ENCODE measurements around the gene FARS2.

DNA sequence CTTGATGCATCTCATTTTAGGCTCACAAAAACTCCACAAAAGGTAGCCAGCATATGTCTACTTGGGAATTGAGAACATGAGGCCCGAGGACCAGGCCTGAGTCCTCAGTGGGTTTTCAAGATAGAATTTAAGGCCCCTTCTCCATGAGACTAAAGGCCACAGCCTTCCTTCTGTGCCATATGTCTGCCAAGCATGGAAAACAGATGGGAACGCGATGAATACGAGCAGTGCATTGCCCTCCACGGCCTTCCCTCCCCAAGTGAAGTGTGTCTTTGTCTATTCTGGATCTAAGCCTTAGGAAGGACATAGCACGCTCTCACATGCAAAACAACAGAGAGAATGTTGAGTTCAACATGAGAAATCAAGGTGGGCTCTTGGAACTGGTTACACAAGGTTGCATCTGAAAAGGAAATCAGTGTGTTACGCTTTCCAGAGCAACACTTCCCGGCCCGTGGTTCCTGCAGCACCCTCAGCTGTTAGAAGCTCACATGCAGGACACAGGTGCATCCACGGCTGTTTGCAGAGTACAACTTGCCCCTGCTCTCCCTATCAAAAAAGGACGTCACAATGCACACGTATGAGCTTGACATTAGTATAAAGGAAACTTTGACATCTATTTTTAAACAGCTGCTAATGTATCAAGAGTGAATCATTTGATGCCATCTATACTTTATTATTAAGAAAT, 515.5 kb downstream of the FARS2 start:
- TF ChIP-seq, protein P1, sequence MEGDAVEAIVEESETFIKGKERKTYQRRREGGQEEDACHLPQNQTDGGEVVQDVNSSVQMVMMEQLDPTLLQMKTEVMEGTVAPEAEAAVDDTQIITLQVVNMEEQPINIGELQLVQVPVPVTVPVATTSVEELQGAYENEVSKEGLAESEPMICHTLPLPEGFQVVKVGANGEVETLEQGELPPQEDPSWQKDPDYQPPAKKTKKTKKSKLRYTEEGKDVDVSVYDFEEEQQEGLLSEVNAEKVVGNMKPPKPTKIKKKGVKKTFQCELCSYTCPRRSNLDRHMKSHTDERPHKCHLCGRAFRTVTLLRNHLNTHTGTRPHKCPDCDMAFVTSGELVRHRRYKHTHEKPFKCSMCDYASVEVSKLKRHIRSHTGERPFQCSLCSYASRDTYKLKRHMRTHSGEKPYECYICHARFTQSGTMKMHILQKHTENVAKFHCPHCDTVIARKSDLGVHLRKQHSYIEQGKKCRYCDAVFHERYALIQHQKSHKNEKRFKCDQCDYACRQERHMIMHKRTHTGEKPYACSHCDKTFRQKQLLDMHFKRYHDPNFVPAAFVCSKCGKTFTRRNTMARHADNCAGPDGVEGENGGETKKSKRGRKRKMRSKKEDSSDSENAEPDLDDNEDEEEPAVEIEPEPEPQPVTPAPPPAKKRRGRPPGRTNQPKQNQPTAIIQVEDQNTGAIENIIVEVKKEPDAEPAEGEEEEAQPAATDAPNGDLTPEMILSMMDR (IDR thresholded peaks at IDR 0.05), result no peak
- no peak for TF ChIP-seq EZH2 (IDR thresholded peaks at IDR 0.05; ENCODE audit: borderline replicate concordance, insufficient read depth, low read depth, low read length, poor library complexity, severe bottlenecking)
